Prostate gland (tissue), 2 donors: Measurements from ENCODE around the gene MT1B.

Experiments
- CTCF ChIP-seq, 4 experiments: fragments of 200-600 bp in 2 of 4; fragments of 450-650 bp in 2 of 4; sonication (generic) in 2 of 4; IDR thresholded peaks; 1 replicate in 3 of 4; 2 replicates in 1 of 4; pipeline ENCODE4 v1.5.1; 2016 to 2019; ENCODE audit warnings: antibody characterized with exemption in 4 of 4, mild to moderate bottlenecking in 2 of 4, moderate library complexity in 2 of 4
- POLR2A ChIP-seq: fragments of 450-650 bp; IDR thresholded peaks from one replicate; pipeline ENCODE4 v1.6.1; 2016; ENCODE audit warnings: antibody characterized with exemption, mild to moderate bottlenecking

DNA sequence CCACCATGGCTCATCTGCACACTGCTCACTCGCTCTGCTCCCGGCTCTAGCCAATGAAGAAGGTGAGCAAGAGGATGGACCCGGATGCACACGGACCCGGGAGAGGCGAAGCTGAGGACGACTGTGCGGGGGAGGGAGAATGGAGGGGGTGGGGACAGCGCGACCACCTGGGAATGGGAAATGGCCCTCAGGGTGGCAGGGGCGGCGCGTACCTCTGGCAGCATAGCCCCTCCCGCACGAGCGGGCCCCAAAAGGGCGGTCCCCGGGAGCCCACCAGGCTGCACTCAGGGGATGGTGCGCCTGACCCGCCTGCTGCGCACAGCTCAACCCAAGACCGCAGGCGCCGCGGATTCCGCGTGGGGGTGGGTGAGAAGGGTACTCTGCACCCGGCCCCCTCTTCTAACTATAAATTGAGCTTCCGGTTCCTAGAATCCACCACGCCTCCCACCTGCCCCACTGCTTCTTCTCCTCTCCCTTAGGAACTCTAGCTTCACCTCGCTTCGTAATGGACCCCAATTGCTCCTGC, 24.1 kb downstream of the MT1B start:
- TF ChIP-seq POLR2A, result no peak
- no peak for TF ChIP-seq CTCF (IDR thresholded peaks at IDR 0.05)
